GM23248 (cell line): ENCODE data around the gene TPT1.

Experiments used
- EZH2 ChIP-seq: fragments of 200-600 bp; sonication (generic); IDR thresholded peaks from 2 replicates; pipeline ENCODE4 v1.6.1; 2018; ENCODE audit warnings: antibody characterized with exemption, mild to moderate bottlenecking; ENCODE audit not compliant: insufficient read depth, poor library complexity, severe bottlenecking
- EZH2phosphoT487 ChIP-seq: fragments of 200-600 bp; sonication (generic); IDR thresholded peaks from 2 replicates; pipeline ENCODE4 v1.6.1; 2018; ENCODE audit warnings: antibody characterized with exemption, moderate library complexity, mild to moderate bottlenecking, low read depth; ENCODE audit not compliant: insufficient read depth

GRCh38 chr13:45331123-45331619, 9.8 kb downstream of the TPT1 start:
- no peak for TF ChIP-seq EZH2
- TF ChIP-seq EZH2phosphoT487: no peak
